Erythroblast (primary cell): ENCODE measurements around the gene SSR2.

Source experiments
- GATA1 ChIP-seq: IDR thresholded peaks from 2 replicates; pipeline ENCODE4 v1.6.1; 2011; ENCODE audit warnings: low read depth, mild to moderate bottlenecking, control low read depth, low read length, moderate library complexity
- POLR2A ChIP-seq: IDR thresholded peaks from 2 replicates; pipeline ENCODE4 v1.6.1; 2011; ENCODE audit warnings: mild to moderate bottlenecking, low read length

DNA sequence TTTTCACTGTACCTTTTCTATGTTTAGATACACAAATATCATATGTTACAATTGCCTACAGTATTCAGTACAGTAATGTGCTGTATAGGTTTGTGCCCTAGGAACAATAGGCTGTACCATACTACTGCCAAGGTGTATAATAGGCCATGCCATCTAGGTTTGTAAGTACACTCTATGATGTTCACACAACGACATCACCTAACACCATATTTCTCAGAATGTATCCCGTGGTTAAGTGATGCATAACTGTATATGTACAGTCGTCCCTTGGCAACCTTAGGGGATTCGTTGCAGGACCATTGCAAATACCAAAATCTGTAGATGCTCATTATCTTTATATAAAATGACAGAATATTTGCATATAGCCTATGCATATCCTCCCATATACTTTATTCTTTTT lies 5.8 kb upstream of the SSR2 start:
- no peak for TF ChIP-seq POLR2A
- no peak for TF ChIP-seq GATA1
